Muscle of leg (tissue), 11 donors: ENCODE data around the gene TARS1. TPM values are rescaled to one million over a fixed set of nuclear protein-coding genes. Genes with fewer than 3 reads are reported as not detected.

ENCODE experiments used
- DNase-seq: peaks from one replicate; pipeline ENCODE4 v3.0.0; 2013
- H3K27ac ChIP-seq: one replicate; pipeline ENCODE4 v1.5.1; 2013; ENCODE audit warnings: mild to moderate bottlenecking, low read length, control low read depth
- H3K27me3 ChIP-seq: one replicate; pipeline ENCODE4 v1.6.1; 2013; ENCODE audit warnings: low read length; ENCODE audit not compliant: control insufficient read depth, insufficient read depth
- H3K36me3 ChIP-seq: one replicate; pipeline ENCODE4 v1.6.1; 2013; ENCODE audit warnings: low read length; ENCODE audit not compliant: control insufficient read depth, insufficient read depth
- H3K4me1 ChIP-seq: one replicate; pipeline ENCODE4 v1.6.1; 2013; ENCODE audit warnings: low read length; ENCODE audit not compliant: control insufficient read depth, insufficient read depth
- H3K4me3 ChIP-seq: one replicate; pipeline ENCODE4 v1.5.1; 2013; ENCODE audit warnings: low read length, control low read depth
- H3K9me3 ChIP-seq: replicated peaks from 2 replicates; pipeline ENCODE4 v1.6.1; 2013; ENCODE audit warnings: low read depth, low read length; ENCODE audit not compliant: control insufficient read depth
- WGBS: methylation state at CpG from one replicate; pipeline ENCODE4 v1.1.5; 2013; ENCODE audit warnings: missing lambda C conversion rate; ENCODE audit not compliant: insufficient coverage; 5-methylcytosine and 5-hydroxymethylcytosine counted together
- polyA plus RNA-seq, 8 donors: library from polyadenylated mRNA; unstranded; fragments of 120-200 nt; gene quantifications; one replicate each; pipeline versions ENCODE4 v1.2.1 to v1.2.3, GENCODE V29; 2013; ENCODE audit warnings: inconsistent platforms in 1 of 8, low replicate concordance in 1 of 8; ENCODE audit not compliant: insufficient read length in 8 of 8, insufficient read depth in 1 of 8
- total RNA-seq: library from RNA; stranded (reverse); fragments of 120-200 nt; gene quantifications from one replicate; pipeline ENCODE4 v1.2.4, GENCODE V29; 2013

TARS1 gene
- total and polyA plus RNA-seq, 9 donors = 60.2 to 101 (median 76.0) TPM

- no peaks in the 10 kb centered on the region for H3K27me3 ChIP-seq
- no peak overlapping the region for H3K4me3 ChIP-seq
- H3K36me3 ChIP-seq = no peaks in the 10 kb centered on the region
- H3K4me1 ChIP-seq = no peaks in the 10 kb centered on the region
- no peak for DNase-seq
- no peaks in the 10 kb centered on the region for H3K9me3 ChIP-seq
- H3K27ac ChIP-seq = no peak overlapping the region
- no CpG with 5 or more reads among the region's 1 CpG for WGBS
These were observed 29.3 kb upstream of the TARS1 start for GRCh38 chr5:33411498-33411897.

GRCh38 chr5:33415811-33416354 lies 24.9 kb upstream of the TARS1 start:
- Histone ChIP-seq H3K4me3 (no peak overlapping the region), H3K36me3 (no peaks in the 10 kb centered on the region), H3K4me1 (no peaks in the 10 kb centered on the region), H3K27me3 (no peaks in the 10 kb centered on the region), H3K27ac (no peak overlapping the region), H3K9me3 (no peaks in the 10 kb centered on the region)
- no CpG with 5 or more reads among the region's 4 CpGs for WGBS
- no peak for DNase-seq

- Histone ChIP-seq H3K27me3 (no peaks in the 10 kb centered on the region), H3K4me1 (no peaks in the 10 kb centered on the region), H3K9me3 (no peaks in the 10 kb centered on the region), H3K4me3 (no peak overlapping the region), H3K27ac (no peak overlapping the region), H3K36me3 (no peaks in the 10 kb centered on the region)
- DNase-seq = no peak
These were observed 23.1 kb upstream of the TARS1 start for GRCh38 chr5:33417632-33418031.

- WGBS = no CpG with 5 or more reads among the region's 5 CpGs
- no peaks in the 10 kb centered on the region for H3K4me1 ChIP-seq
- DNase-seq = no peak
- H3K27me3 ChIP-seq = no peaks in the 10 kb centered on the region
- no peaks in the 10 kb centered on the region for H3K9me3 ChIP-seq
- no peaks in the 10 kb centered on the region for H3K36me3 ChIP-seq
- H3K4me3 ChIP-seq = no peak overlapping the region
- no peak overlapping the region for H3K27ac ChIP-seq
These were observed 19.8 kb upstream of the TARS1 start for GRCh38 chr5:33420946-33421345.

GRCh38 chr5:33422191-33422590 lies 18.6 kb upstream of the TARS1 start:
- DNase-seq = no peak
- H3K27ac ChIP-seq = no peak overlapping the region
- H3K36me3 ChIP-seq = no peaks in the 10 kb centered on the region
- no CpG with 5 or more reads among the region's 2 CpGs for WGBS
- H3K27me3 ChIP-seq = no peaks in the 10 kb centered on the region
- H3K4me1 ChIP-seq = no peaks in the 10 kb centered on the region
- H3K4me3 ChIP-seq = no peak overlapping the region
- no peaks in the 10 kb centered on the region for H3K9me3 ChIP-seq

- no CpG with 5 or more reads among the region's 3 CpGs for WGBS
- H3K27me3 ChIP-seq = no peaks in the 10 kb centered on the region
- H3K4me3 ChIP-seq = no peak overlapping the region
- DNase-seq = peak; percentile 63
- no peak overlapping the region for H3K27ac ChIP-seq
- no peaks in the 10 kb centered on the region for H3K9me3 ChIP-seq
- H3K36me3 ChIP-seq = no peaks in the 10 kb centered on the region
- H3K4me1 ChIP-seq = no peaks in the 10 kb centered on the region
These were observed 17.6 kb upstream of the TARS1 start for GRCh38 chr5:33423018-33423630.

- Histone ChIP-seq H3K4me1 (no peaks in the 10 kb centered on the region), H3K27me3 (no peaks in the 10 kb centered on the region), H3K9me3 (no peaks in the 10 kb centered on the region), H3K36me3 (no peaks in the 10 kb centered on the region), H3K4me3 (no peak overlapping the region), H3K27ac (no peak overlapping the region)
- no peak for DNase-seq
- WGBS = no CpG with 5 or more reads among the region's 2 CpGs
These were observed 15.5 kb upstream of the TARS1 start for GRCh38 chr5:33425314-33425713.

GRCh38 chr5:33430983-33431382 lies 9.8 kb upstream of the TARS1 start:
- H3K27me3 ChIP-seq = no peaks in the 10 kb centered on the region
- no CpG with 5 or more reads among the region's 1 CpG for WGBS
- no peaks in the 10 kb centered on the region for H3K36me3 ChIP-seq
- DNase-seq = no peak
- H3K27ac ChIP-seq = no peak overlapping the region
- no peaks in the 10 kb centered on the region for H3K9me3 ChIP-seq
- no peak overlapping the region for H3K4me3 ChIP-seq
- H3K4me1 ChIP-seq = no peaks in the 10 kb centered on the region

- Histone ChIP-seq H3K9me3 (no peaks in the 10 kb centered on the region), H3K4me3 (no peak overlapping the region), H3K27ac (no peak overlapping the region), H3K27me3 (no peaks in the 10 kb centered on the region), H3K4me1 (no peaks in the 10 kb centered on the region), H3K36me3 (no peaks in the 10 kb centered on the region)
- DNase-seq = no peak
- WGBS = 100% methylated on average over 1 of the region's 1 CpG
These were observed 8.1 kb upstream of the TARS1 start for GRCh38 chr5:33432656-33433055.

- no peak for DNase-seq
- Histone ChIP-seq H3K36me3 (no peaks in the 10 kb centered on the region), H3K9me3 (no peaks in the 10 kb centered on the region), H3K27ac (no peak overlapping the region), H3K4me3 (no peak overlapping the region), H3K4me1 (no peaks in the 10 kb centered on the region), H3K27me3 (no peaks in the 10 kb centered on the region)
- 22% methylated on average over 1 of the region's 4 CpGs for WGBS
These were observed 7.2 kb upstream of the TARS1 start for GRCh38 chr5:33433303-33434240.
